Stimulated activated CD8-positive, alpha-beta memory T cell treated with anti-CD3 and anti-CD28 coated beads, Interleukin-7, amount 100 ng/mL, for 48 hours (primary cell): ENCODE results near the gene DIAPH2.

ENCODE experiments used
- DNase-seq, 2 donors: peaks; one replicate each; pipeline ENCODE4 v3.0.0-alpha.2; 2020; ENCODE audit warnings: low read depth in 1 of 2; ENCODE audit errors: extremely low read depth in 1 of 2

Gene DIAPH2

DNA sequence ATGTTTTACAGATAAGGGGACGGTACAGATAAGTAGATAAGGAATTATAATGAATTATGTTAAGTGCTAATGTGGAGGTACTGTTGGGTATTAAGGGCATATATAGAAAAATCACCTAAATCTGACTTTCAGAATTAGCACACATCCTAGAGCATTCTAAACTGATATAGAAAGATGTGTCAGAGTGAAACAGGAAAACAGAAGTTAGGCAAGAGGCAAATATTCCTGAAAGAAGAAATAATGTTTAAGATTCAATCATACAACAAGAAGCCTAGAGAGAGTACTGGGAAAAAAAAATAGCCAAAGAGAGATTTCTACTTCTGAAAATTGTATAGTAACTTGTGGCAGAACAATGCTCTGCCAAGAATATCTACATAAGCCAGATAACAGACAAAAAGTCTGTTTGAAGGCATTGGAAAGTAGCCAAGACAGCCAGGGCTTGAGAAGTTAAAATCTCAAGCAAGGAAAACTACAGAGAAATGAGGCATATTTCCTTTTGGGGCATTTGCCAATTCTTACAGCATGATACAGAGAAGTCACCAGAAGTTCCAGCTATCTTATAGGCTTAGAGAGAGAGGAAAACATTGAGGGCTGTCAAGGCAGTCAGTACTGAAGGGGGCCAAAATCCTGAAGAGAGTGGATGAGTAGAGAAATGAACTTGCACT is 845.0 kb downstream of the DIAPH2 start:
- DNase-seq: no peak

- no peak for DNase-seq
Observed at GRCh38 chrX:97531825-97532224, 847.2 kb downstream of the DIAPH2 start.

- no peak for DNase-seq
Observed at GRCh38 chrX:97538745-97539144, 854.1 kb downstream of the DIAPH2 start.

DNA sequence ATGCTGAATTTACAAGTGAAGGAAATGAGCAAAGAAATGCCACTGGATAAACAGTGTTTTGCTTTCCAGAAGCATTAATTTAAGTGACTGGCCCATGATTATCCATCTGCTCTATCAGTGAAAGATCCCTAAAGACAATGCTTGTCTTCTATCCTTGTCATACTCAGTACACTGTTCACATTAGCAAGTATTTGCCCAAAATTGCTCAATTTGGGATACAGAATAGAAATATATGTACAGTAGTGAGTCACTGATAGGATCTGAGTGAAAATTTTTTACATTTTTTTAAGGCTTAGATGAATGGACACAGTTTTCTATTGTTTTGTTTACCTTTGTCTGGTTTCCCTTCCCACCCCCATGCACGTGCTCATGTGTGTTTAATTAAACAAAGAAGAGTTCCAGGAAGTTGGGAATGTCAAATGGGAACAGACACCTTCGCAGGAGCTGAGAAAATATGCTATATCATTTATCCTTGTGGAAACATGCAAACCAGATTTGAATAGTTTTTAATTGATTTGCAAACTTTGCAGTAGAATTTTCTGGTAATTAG is 855.4 kb downstream of the DIAPH2 start:
- DNase-seq: no peak

GRCh38 chrX:97547877-97548578 is 863.4 kb downstream of the DIAPH2 start:
- no peak for DNase-seq

DNA sequence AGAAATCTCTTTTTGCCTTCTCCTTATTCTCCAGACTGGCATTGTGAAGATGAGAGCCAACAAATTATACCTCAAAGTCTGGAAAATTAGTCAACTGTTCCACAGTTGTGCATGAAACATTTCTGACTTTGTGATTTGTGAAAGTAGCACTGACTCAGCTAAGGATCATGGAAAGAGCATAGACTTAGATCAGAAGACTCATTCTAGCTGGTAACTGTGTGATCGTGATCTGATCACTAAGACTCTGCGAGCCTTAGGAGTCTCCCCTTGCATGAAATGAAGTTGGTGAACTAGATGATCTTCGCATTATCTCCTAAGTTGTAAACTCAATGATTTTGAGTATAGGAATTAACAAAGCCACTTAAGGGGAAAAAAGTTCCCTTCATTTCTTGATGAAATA is 867.2 kb downstream of the DIAPH2 start:
- DNase-seq: no peak

GRCh38 chrX:97553833-97554232 is 869.2 kb downstream of the DIAPH2 start:
- no peak for DNase-seq

GRCh38 chrX:97556359-97556758 is 871.7 kb downstream of the DIAPH2 start:
- DNase-seq: no peak

GRCh38 chrX:97563531-97564133 is 879.0 kb downstream of the DIAPH2 start:
- DNase-seq: peak; percentile 7 to 13

DNA sequence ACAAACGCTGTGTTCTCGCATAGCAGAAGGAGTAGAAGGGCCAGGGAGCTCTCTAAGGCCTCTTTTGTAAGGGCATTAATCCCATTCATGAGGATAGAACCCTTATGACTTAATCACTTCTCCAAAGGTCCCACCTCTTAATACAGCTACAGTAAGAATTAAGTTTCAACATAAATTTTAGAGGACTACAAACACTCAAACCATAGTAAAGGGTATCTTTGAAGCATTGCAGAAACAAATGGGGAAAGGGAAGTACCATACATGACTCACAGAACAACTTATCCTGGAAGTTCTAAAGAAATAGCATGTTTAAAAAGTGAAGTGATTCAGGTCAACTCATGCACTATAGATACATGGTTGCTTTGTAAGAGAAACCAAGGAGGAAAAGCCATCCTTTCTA is 879.9 kb downstream of the DIAPH2 start:
- DNase-seq: no peak

DNA sequence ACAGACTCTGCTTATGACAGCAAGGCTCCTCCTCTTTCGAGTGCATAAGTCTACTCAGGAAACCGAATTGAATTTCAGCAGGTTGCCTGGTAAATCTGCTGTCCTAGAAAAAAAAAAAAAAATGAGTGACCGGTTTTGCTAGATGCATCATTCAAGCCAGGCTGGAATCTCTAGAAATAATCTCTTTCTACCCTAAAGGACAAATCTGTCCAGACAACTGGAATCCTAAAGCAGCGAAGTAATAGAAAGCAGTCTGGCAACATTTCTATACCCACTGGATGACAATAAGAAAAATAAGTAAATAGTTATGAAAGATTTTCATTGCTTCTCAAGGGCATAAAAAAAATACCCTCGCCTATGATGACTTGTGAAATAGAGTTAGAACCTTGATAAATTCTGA is 902.5 kb downstream of the DIAPH2 start:
- DNase-seq: no peak

DNA sequence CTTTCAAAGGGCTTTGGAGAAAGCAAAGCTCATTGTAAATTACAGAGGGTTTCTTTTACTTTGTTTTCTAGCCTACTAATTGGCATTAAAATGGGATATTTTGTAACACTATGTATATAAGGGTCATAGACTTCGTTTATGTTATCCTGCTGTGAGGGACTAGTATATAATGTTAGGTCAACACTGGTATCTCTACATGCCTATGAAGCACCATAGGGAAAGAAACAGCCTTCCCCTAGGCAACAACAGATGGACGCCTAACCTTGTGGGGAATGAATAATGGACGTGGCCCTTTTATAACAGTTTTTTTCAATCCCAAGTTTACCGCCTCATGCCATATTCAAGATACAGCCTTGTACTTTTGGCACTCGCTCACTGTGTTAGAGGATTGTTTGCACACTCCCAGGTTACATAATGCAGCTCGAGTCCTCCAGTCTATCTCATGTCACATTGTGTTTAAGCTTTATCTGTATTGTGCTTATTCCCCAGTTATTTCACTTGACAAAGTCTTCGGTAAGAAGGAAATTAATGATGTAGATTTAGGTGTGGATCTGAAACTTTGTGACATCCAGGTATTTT is 910.1 kb downstream of the DIAPH2 start:
- no peak for DNase-seq

DNA sequence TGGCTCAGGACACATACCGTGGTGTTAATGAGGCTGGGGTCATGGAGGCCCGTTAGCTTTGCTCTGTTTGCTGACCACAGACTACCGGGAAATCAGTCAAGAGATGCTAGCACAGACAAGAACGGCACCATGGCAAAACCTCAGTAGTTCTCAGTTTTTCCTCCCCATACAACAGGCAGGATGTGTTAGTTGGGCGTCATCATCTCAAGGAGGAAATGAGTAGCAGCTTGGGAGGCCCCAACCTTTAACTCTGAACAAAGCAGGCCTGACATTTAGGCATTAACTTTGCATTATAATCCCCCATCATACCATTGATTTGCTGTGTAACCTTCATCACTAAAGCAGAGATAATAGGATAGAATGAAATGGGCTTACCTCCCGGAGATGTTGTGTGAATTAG is 913.3 kb downstream of the DIAPH2 start:
- DNase-seq: peak in 1 of 2 donors; percentile 15

GRCh38 chrX:97602465-97603258 is 918.0 kb downstream of the DIAPH2 start:
- DNase-seq: no peak

GRCh38 chrX:97605271-97605670 is 920.6 kb downstream of the DIAPH2 start:
- DNase-seq: no peak

DNA sequence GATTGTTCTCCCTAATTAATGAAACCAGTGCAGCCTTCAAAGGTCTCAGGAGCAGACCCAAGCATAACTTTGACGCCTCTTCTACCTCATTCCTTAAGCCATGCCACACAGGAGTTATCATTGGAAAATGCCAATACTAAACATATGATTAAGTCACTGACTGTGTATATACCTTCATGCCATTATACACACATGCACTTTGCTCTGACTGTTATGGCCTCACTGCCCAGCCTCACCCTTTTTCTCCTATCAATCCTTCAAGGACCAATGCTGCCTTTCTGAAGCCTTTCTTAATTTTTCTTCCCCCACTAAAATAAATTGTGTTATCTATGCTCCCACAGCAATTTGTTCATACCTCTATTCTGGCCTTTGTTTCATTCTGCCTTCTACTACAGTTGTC is 924.7 kb downstream of the DIAPH2 start:
- DNase-seq: no peak

DNA sequence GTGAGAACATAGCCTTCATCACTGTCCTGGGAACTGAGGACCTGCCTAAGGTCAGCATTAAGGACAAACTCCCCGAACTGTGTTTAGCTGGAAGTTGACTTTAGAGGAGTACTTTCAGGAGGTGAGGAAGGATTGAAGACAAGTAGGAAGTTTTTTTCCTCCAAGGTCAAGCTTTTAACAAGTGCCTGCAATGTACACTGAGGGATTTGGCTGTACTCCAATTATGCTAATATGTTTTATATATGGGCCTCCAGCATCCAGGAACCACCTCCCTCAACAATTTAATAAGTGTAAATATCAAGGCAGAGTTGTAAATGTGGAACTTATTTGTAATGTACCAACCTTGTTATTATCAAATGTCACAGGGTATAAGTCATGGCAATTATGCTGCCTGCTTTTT is 925.3 kb downstream of the DIAPH2 start:
- no peak for DNase-seq

- DNase-seq: no peak
Observed at GRCh38 chrX:97616883-97617530, 932.4 kb downstream of the DIAPH2 start.

GRCh38 chrX:97619499-97619898 is 934.9 kb downstream of the DIAPH2 start:
- no peak for DNase-seq

DNA sequence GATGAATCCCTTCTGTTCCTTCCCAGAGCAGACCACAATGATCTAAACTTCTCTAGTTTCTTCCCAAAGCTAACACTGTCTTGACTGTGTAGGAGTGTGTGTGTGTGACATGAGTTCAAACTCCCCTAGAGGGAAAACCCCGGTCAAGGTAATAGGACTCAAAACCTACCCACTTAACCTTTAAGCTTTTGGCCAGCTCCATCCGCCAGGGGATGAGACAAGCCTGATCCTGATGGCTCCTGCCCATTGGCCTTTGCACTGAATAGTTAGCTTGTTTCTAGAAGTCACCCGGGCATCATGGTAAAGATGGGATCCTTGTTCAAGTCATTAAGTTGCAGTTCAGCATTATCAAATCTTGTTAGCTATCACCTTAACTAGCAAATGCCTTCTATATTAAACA is 937.5 kb downstream of the DIAPH2 start:
- no peak for DNase-seq
